ENCODE data around the gene HSPG2.
"Not testable (repeated sequence)": the region's sequence is repeated elsewhere in the genome, so short reads cannot be mapped to it uniquely, and the experiment has no call there.

The HSPG2 gene

DNA sequence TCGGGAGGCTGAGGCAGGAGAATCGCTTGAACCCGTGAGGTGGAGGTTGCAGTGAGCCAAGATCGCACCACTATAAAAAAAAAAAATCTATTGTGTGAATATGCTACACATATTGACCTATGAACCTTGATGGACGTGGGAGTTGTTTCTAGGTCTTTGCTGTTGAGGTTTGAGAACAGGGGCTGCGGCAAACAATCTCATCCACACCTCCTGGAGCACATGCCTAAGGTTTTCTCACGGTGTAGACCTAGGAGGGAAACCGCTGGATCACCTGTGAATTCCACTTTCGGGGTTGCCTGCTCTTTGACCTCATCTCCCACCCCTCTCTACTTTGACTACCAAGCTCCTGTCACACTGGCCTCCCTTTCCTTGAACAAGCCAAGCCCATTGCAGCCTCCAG, 38.2 kb upstream of the HSPG2 start:
- H2AFZ ChIP-seq (ENCODE audit: low read depth); H3K27me3 ChIP-seq (ENCODE audit: insufficient read depth, low read depth); H4K20me1 ChIP-seq (ENCODE audit: insufficient read depth): not testable (repeated sequence)

DNA sequence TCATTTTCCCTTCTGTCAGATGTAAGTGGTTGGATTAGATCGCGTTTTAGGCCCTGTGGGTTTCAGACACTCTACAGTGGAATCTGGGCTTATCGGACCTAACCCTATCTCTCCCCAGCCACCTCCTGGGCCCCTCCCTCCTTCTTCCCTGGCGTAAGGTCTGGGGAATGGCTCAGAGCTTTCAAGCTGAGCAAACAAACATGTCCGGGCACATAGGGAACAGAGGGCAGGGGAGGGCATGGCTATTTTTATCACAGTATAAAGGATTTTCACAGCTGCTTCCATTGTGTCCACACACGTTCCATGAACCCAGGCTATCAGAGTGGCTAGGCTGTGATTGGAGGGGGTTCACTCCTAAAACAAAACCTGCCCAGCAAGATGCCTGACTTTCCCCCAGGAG, 37.6 kb upstream of the HSPG2 start:
- H3K36me3 ChIP-seq (ENCODE audit: insufficient read depth); H3K9ac ChIP-seq; H3K79me2 ChIP-seq (ENCODE audit: insufficient read depth, low read depth); H3K4me2 ChIP-seq; H3K4me1 ChIP-seq (ENCODE audit: low read depth, poor library complexity, severe bottlenecking); H4K20me1 ChIP-seq (ENCODE audit: insufficient read depth); H2AFZ ChIP-seq (ENCODE audit: low read depth); H3K4me3 ChIP-seq (IDR thresholded peaks at IDR 0.05; ENCODE audit: insufficient read depth, low read depth, low read length); H3K27me3 ChIP-seq (ENCODE audit: insufficient read depth, low read depth); H3K27ac ChIP-seq: not testable (repeated sequence)

More for the DNA sequence above, 38.2 kb upstream of the HSPG2 start:
- H3K4me2 ChIP-seq; H3K4me1 ChIP-seq (ENCODE audit: low read depth, poor library complexity, severe bottlenecking); H3K27ac ChIP-seq; H3K9ac ChIP-seq; H3K79me2 ChIP-seq (ENCODE audit: insufficient read depth, low read depth); H3K36me3 ChIP-seq (ENCODE audit: insufficient read depth); H3K4me3 ChIP-seq (IDR thresholded peaks at IDR 0.05; ENCODE audit: insufficient read depth, low read depth, low read length): not testable (repeated sequence)

DNA sequence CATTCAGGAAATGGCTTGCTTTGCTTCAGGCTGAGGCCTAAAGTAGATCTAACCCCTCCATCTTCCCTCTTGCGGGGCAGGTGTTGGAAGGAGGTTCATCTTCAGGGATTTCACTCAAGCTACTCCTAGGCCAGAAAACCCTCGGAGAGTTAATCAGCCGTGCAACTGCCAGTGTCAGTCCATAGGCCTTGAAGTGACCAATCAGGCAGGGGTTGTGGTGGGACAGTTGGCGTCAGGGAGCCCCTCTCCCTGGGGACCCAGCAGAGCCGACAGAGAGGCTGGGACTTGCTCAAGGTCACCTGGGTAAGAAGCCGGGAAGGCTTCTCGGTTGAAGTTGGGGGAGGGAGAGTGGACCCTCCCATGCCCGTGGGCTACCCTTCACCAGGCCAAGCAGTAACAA, 36.8 kb upstream of the HSPG2 start:
- not testable (repeated sequence) for H3K27me3 ChIP-seq (ENCODE audit: insufficient read depth, low read depth); H3K4me3 ChIP-seq (IDR thresholded peaks at IDR 0.05; ENCODE audit: insufficient read depth, low read depth, low read length); H2AFZ ChIP-seq (ENCODE audit: low read depth); H3K4me1 ChIP-seq (ENCODE audit: low read depth, poor library complexity, severe bottlenecking); H3K4me2 ChIP-seq; H4K20me1 ChIP-seq (ENCODE audit: insufficient read depth); H3K9ac ChIP-seq; H3K79me2 ChIP-seq (ENCODE audit: insufficient read depth, low read depth); H3K36me3 ChIP-seq (ENCODE audit: insufficient read depth); H3K27ac ChIP-seq

DNA sequence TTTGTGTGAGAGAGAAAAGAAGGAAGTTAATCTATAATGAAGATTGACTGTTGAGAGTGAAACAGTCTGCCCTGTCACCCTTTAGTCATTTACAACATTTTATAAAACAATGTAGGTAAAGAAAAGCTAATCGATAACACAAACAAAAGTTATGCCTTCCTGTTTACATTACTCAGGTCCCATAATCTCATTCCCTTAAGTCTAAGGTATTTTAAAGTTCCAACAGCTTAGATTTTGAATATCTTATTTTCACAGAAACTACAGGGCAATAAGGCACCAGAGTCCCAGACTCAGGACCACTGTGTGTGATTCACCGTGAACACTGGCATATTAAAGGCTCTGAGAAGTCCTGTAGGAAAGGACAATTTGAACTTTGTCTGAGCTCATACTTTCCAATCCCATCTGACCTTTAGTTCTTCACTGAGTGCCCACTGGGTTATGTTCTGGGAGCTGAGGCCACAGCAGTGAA, 35.9 kb upstream of the HSPG2 start:
- H3K36me3 ChIP-seq (ENCODE audit: insufficient read depth); H3K27me3 ChIP-seq (ENCODE audit: insufficient read depth, low read depth); H3K9ac ChIP-seq; H3K27ac ChIP-seq; H3K79me2 ChIP-seq (ENCODE audit: insufficient read depth, low read depth); H4K20me1 ChIP-seq (ENCODE audit: insufficient read depth); H3K4me2 ChIP-seq; H3K4me3 ChIP-seq (IDR thresholded peaks at IDR 0.05; ENCODE audit: insufficient read depth, low read depth, low read length); H2AFZ ChIP-seq (ENCODE audit: low read depth); H3K4me1 ChIP-seq (ENCODE audit: low read depth, poor library complexity, severe bottlenecking): not testable (repeated sequence)

DNA sequence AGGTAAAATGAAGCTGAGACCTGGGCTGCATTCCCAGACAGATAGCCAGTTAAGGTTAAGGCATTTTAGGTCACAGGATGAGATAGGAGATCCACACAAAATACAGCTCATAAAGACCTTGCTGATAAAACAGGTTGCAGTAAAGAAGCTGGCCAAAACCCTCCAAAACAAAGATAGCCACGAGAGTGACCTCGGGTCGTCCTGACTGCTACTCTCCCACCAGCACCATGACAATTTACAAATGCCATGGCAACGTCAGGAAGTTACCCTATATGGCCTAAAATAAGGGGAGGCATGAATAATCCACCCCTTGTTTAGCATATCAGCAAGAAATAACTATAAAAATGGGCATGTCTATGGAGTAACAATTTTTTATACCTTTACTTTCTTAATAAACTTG, 33.4 kb upstream of the HSPG2 start:
- H4K20me1 ChIP-seq (ENCODE audit: insufficient read depth); H2AFZ ChIP-seq (ENCODE audit: low read depth); H3K4me1 ChIP-seq (ENCODE audit: low read depth, poor library complexity, severe bottlenecking); H3K36me3 ChIP-seq (ENCODE audit: insufficient read depth); H3K79me2 ChIP-seq (ENCODE audit: insufficient read depth, low read depth); H3K27me3 ChIP-seq (ENCODE audit: insufficient read depth, low read depth); H3K4me2 ChIP-seq; H3K27ac ChIP-seq; H3K9ac ChIP-seq; H3K4me3 ChIP-seq (IDR thresholded peaks at IDR 0.05; ENCODE audit: insufficient read depth, low read depth, low read length): not testable (repeated sequence)

DNA sequence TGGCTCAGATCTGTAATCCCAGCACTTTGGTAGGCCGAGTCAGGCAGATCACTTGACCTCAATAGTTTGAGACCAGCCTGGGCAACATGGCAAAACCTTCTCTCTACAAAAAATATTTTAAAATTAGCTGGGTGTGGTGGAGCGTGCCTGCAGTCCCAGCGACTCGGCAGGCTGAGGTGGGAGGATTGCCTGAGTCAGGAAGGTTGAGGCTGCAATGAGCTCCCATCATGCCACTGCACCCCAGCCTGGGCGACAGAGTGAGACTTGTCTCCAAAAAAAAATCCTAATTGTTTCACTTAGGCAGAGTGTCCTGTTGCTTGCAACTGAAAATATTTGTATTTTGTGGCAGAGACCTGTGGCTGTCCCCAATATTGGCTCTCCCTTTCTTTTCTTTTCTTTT, 32.0 kb upstream of the HSPG2 start:
- H3K4me3 ChIP-seq (IDR thresholded peaks at IDR 0.05; ENCODE audit: insufficient read depth, low read depth, low read length); H4K20me1 ChIP-seq (ENCODE audit: insufficient read depth); H3K36me3 ChIP-seq (ENCODE audit: insufficient read depth); H2AFZ ChIP-seq (ENCODE audit: low read depth); H3K79me2 ChIP-seq (ENCODE audit: insufficient read depth, low read depth); H3K4me1 ChIP-seq (ENCODE audit: low read depth, poor library complexity, severe bottlenecking); H3K9ac ChIP-seq; H3K27me3 ChIP-seq (ENCODE audit: insufficient read depth, low read depth); H3K27ac ChIP-seq; H3K4me2 ChIP-seq: not testable (repeated sequence)

DNA sequence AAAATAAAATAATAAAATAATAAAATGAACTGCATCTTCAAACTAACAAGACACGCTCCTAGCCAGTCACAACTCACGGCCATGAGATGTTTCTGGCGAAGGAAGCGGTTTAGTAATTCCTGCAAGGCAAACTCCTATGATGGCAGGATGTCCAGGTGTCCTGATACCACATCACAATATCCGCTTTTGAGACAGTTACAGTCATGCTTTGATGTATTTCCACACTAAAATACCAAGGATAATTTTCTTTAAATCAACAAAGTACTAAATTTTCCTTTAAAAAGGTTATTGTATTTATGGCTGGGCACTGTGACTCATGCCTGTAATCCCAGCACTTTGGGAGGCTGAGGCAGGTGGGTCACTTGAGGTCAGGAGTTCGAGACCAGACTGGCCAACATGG, 30.1 kb upstream of the HSPG2 start:
- not testable (repeated sequence) for H2AFZ ChIP-seq (ENCODE audit: low read depth); H3K9ac ChIP-seq; H3K4me3 ChIP-seq (IDR thresholded peaks at IDR 0.05; ENCODE audit: insufficient read depth, low read depth, low read length); H3K27me3 ChIP-seq (ENCODE audit: insufficient read depth, low read depth); H4K20me1 ChIP-seq (ENCODE audit: insufficient read depth); H3K4me2 ChIP-seq; H3K79me2 ChIP-seq (ENCODE audit: insufficient read depth, low read depth); H3K4me1 ChIP-seq (ENCODE audit: low read depth, poor library complexity, severe bottlenecking); H3K36me3 ChIP-seq (ENCODE audit: insufficient read depth); H3K27ac ChIP-seq

DNA sequence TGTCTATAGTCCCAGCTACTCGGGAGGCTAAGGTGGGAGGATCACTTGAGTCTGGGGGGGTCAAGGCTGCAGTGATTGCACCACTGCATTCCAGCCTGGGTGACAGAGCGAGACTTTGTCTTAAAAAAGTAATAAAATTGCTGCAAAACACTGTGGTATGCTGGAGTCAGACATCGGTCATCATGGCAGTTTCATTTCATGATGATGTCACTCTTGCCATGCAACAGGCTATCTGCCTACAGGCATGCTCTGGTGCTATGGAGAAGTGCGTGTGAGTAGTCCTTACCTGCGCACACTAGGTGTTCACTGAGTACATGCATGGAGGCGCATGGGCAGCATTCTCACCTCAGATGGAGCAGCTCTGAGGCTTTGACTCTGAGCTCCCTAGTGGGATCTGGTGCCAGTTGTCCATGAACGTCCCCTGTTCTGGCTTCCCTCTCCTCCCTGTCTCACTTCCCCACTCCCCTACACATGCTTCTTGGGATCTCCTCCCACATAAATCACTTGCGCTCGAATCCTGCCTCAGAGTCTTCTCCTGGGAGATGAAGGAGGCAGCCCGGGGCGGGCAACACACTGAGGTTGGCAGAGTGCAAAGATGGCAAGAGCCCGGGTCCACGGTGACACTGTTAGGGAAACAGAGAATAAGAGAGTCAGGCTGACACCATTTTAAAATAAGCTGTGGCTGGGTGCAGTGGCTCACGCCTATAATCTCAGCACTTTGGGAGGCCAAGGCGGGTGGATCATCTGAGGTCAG, 29.3 kb upstream of the HSPG2 start:
- Histone ChIP-seq H3K4me1 (ENCODE audit: low read depth, poor library complexity, severe bottlenecking) (no peaks in the 10 kb centered on the region), H3K4me3 (IDR thresholded peaks at IDR 0.05; ENCODE audit: insufficient read depth, low read depth, low read length) (no peak overlapping the region), H3K9ac (no peak overlapping the region), H4K20me1 (ENCODE audit: insufficient read depth) (no peaks in the 10 kb centered on the region), H3K27me3 (ENCODE audit: insufficient read depth, low read depth) (no peaks in the 10 kb centered on the region), H3K4me2 (no peak overlapping the region), H3K79me2 (ENCODE audit: insufficient read depth, low read depth) (no peaks in the 10 kb centered on the region), H2AFZ (ENCODE audit: low read depth) (no peak overlapping the region), H3K27ac (no peak overlapping the region), H3K36me3 (ENCODE audit: insufficient read depth) (no peaks in the 10 kb centered on the region)
- TF ChIP-seq, protein P1, sequence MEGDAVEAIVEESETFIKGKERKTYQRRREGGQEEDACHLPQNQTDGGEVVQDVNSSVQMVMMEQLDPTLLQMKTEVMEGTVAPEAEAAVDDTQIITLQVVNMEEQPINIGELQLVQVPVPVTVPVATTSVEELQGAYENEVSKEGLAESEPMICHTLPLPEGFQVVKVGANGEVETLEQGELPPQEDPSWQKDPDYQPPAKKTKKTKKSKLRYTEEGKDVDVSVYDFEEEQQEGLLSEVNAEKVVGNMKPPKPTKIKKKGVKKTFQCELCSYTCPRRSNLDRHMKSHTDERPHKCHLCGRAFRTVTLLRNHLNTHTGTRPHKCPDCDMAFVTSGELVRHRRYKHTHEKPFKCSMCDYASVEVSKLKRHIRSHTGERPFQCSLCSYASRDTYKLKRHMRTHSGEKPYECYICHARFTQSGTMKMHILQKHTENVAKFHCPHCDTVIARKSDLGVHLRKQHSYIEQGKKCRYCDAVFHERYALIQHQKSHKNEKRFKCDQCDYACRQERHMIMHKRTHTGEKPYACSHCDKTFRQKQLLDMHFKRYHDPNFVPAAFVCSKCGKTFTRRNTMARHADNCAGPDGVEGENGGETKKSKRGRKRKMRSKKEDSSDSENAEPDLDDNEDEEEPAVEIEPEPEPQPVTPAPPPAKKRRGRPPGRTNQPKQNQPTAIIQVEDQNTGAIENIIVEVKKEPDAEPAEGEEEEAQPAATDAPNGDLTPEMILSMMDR (conservative IDR thresholded peaks at IDR 0.05; ENCODE audit: low read depth, low read length) = no peak

Measured in KMS-11 (cell line).